Measurements from ENCODE around the gene RECQL5.

- no peak for TF ChIP-seq CTCF (IDR thresholded peaks at IDR 0.05; ENCODE audit: borderline replicate concordance, extremely low read depth, low read length, poor library complexity, severe bottlenecking)
- no peak for TF ChIP-seq EZH2 (IDR thresholded peaks at IDR 0.05; ENCODE audit: borderline replicate concordance, low read depth, low read length, severe bottlenecking)
These were observed 5.4 kb downstream of the RECQL5 start for GRCh38 chr17:75661531-75661930.
